ENCODE results near the gene SNW1. TPM values are rescaled to one million over a fixed set of nuclear protein-coding genes. Genes with fewer than 3 reads are reported as not detected.

The SNW1 gene
- total and polyA plus RNA-seq, 2 donors (not counting 1 experiment from before 2014, with no cell fraction given), result 57.0 to 60.2 TPM

DNA sequence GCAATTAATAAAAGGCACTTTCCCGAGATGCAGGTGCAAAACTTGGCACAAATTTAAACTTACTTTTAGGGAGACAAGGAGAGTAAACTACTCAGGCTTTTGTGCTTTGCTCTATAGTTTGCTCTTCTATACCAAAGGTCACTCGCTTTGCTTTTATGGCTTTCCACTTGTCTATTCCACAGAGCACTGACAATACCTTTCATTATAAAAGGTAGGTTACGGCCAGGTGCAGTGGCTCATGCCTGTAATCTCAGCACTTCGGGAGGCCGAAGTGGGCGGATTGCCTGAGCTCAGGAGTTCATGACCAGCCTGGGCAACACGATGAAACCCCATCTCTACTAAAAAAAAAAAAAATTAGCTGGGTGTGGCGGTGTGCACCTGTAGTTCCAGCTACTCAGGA is 86.0 kb downstream of the SNW1 start:
- Histone ChIP-seq H3K27ac (ENCODE audit: insufficient read depth, low read length) (no peak overlapping the region), H3K4me1 (ENCODE audit: control insufficient read depth, extremely low read depth, insufficient read depth, low read length) (no peaks in the 10 kb centered on the region), H3K27me3 (ENCODE audit: control insufficient read depth, insufficient read depth, low read length) (no peaks in the 10 kb centered on the region), H3K4me2 (ENCODE audit: extremely low read depth, insufficient read depth, low read length) (no peak overlapping the region), H3K36me3 (ENCODE audit: control insufficient read depth, insufficient read depth, low read length) (no peaks in the 10 kb centered on the region), H4K20me1 (ENCODE audit: control insufficient read depth, extremely low read depth, insufficient read depth, low read length) (no peaks in the 10 kb centered on the region), H3K9ac (ENCODE audit: insufficient read depth, low read length) (no peak overlapping the region), H2AFZ (ENCODE audit: low read length) (no peak overlapping the region), H3K9me3 (ENCODE audit: control insufficient read depth, insufficient read depth, low read depth, low read length) (no peaks in the 10 kb centered on the region), H3K4me3 (replicated peaks in 1 of 4; ENCODE audit: control extremely low read depth in 1 of 4, insufficient read depth in 1 of 4, low read depth in 3 of 4, low read length in 4 of 4) (no peak overlapping the region), H3K79me2 (ENCODE audit: control insufficient read depth, insufficient read depth, low read length) (no peaks in the 10 kb centered on the region)
- no peak for DNase-seq (ENCODE audit: low read depth in 2 of 2)
- TF ChIP-seq EZH2 (IDR thresholded peaks at IDR 0.05; ENCODE audit: low read length, missing control alignments), result no peak
- TF ChIP-seq, protein P1, sequence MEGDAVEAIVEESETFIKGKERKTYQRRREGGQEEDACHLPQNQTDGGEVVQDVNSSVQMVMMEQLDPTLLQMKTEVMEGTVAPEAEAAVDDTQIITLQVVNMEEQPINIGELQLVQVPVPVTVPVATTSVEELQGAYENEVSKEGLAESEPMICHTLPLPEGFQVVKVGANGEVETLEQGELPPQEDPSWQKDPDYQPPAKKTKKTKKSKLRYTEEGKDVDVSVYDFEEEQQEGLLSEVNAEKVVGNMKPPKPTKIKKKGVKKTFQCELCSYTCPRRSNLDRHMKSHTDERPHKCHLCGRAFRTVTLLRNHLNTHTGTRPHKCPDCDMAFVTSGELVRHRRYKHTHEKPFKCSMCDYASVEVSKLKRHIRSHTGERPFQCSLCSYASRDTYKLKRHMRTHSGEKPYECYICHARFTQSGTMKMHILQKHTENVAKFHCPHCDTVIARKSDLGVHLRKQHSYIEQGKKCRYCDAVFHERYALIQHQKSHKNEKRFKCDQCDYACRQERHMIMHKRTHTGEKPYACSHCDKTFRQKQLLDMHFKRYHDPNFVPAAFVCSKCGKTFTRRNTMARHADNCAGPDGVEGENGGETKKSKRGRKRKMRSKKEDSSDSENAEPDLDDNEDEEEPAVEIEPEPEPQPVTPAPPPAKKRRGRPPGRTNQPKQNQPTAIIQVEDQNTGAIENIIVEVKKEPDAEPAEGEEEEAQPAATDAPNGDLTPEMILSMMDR (conservative IDR thresholded peaks at IDR 0.05 in 1 of 2, IDR thresholded peaks at IDR 0.05 in 1 of 2; ENCODE audit: low read depth in 1 of 2, low read length in 2 of 2), result no peak

DNA sequence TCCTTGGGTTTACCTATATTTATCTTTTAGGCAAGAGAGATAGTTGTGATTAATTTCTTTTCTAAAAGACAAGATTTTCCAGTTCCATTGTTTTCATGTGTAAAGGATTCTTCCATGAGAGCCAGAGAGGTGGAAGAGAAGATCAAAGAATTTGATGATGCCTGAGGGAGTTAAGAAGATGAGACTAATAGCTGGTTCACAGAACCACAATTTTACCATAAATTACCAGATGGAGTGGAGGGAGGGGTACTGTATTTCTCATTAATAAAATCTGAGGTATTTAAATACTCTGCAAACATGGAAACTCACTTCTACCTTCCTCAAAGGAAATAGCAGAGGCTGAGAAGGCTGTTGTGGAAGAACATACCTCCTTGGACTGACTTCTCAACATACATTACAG is 87.8 kb downstream of the SNW1 start:
- H3K27me3 ChIP-seq (ENCODE audit: control insufficient read depth, insufficient read depth, low read length), result no peaks in the 10 kb centered on the region
- no peaks in the 10 kb centered on the region for H3K79me2 ChIP-seq (ENCODE audit: control insufficient read depth, insufficient read depth, low read length)
- TF ChIP-seq, protein P1 (conservative IDR thresholded peaks at IDR 0.05 in 1 of 2, IDR thresholded peaks at IDR 0.05 in 1 of 2; ENCODE audit: low read depth in 1 of 2, low read length in 2 of 2), result no peak
- TF ChIP-seq EZH2 (IDR thresholded peaks at IDR 0.05; ENCODE audit: low read length, missing control alignments), result no peak
- H3K9me3 ChIP-seq (ENCODE audit: control insufficient read depth, insufficient read depth, low read depth, low read length), result no peaks in the 10 kb centered on the region
- no peak overlapping the region for H3K27ac ChIP-seq (ENCODE audit: insufficient read depth, low read length)
- H4K20me1 ChIP-seq (ENCODE audit: control insufficient read depth, extremely low read depth, insufficient read depth, low read length), result no peaks in the 10 kb centered on the region
- H3K36me3 ChIP-seq (ENCODE audit: control insufficient read depth, insufficient read depth, low read length), result no peaks in the 10 kb centered on the region
- no peak overlapping the region for H3K4me2 ChIP-seq (ENCODE audit: extremely low read depth, insufficient read depth, low read length)
- H2AFZ ChIP-seq (ENCODE audit: low read length), result no peak overlapping the region
- no peaks in the 10 kb centered on the region for H3K4me1 ChIP-seq (ENCODE audit: control insufficient read depth, extremely low read depth, insufficient read depth, low read length)
- H3K4me3 ChIP-seq (replicated peaks in 1 of 4; ENCODE audit: control extremely low read depth in 1 of 4, insufficient read depth in 1 of 4, low read depth in 3 of 4, low read length in 4 of 4), result no peak overlapping the region
- no peak for DNase-seq (ENCODE audit: low read depth in 2 of 2)
- H3K9ac ChIP-seq (ENCODE audit: insufficient read depth, low read length), result no peak overlapping the region

Other genes starting within 250 kb of the SNW1 start
- gene SPTLC2, start 144.5 kb downstream of the SNW1 start, total RNA-seq, result 16.9 and 22.8 TPM in 2 replicates
- 23.7 and 25.9 TPM in 2 replicates for gene SPTLC2, start 144.5 kb downstream of the SNW1 start, polyA plus RNA-seq
- gene ALKBH1, start 53.1 kb downstream of the SNW1 start, total RNA-seq, result 11.3 and 12.1 TPM in 2 replicates
- gene ALKBH1, start 53.1 kb downstream of the SNW1 start, polyA plus RNA-seq, result 11.5 and 12.5 TPM in 2 replicates
- 117 TPM in 2 replicates for gene SLIRP, start 53.1 kb downstream of the SNW1 start, total RNA-seq
- 155 and 213 TPM in 2 replicates for gene SLIRP, start 53.1 kb downstream of the SNW1 start, polyA plus RNA-seq
- gene ADCK1, start 39.0 kb upstream of the SNW1 start, total RNA-seq, result 4.6 and 5.4 TPM in 2 replicates
- gene ADCK1, start 39.0 kb upstream of the SNW1 start, polyA plus RNA-seq, result 4.8 and 5.4 TPM in 2 replicates

All from fibroblast of lung (primary cell).